KMS-11 (cell line): ENCODE results near the gene TXNIP.

Source experiments
- H2AFZ ChIP-seq: fragments of 200-600 bp; sonication (generic); 2 replicates; pipeline ENCODE4 v1.6.1; 2016; ENCODE audit warnings: antibody characterized with exemption, mixed run types, low read depth
- H3K27ac ChIP-seq: fragments of 200-600 bp; sonication (generic); 2 replicates; pipeline ENCODE4 v1.6.1; 2016; ENCODE audit warnings: mild to moderate bottlenecking, mixed run types
- H3K27me3 ChIP-seq: fragments of 200-600 bp; sonication (generic); 2 replicates; pipeline ENCODE4 v1.6.1; 2017; ENCODE audit warnings: mild to moderate bottlenecking, low read depth, mixed run types, moderate library complexity; ENCODE audit not compliant: insufficient read depth
- H3K36me3 ChIP-seq: fragments of 200-600 bp; sonication (generic); 2 replicates; pipeline ENCODE4 v1.6.1; 2017; ENCODE audit warnings: mild to moderate bottlenecking, mixed run types; ENCODE audit not compliant: insufficient read depth
- H3K4me1 ChIP-seq: fragments of 200-600 bp; sonication (generic); 2 replicates; pipeline ENCODE4 v1.6.1; 2016; ENCODE audit warnings: mild to moderate bottlenecking, low read depth, mixed run types; ENCODE audit not compliant: poor library complexity, severe bottlenecking
- H3K4me2 ChIP-seq: fragments of 200-600 bp; sonication (generic); 2 replicates; pipeline ENCODE4 v1.7.0; 2016; ENCODE audit warnings: mild to moderate bottlenecking, mixed run types
- H3K4me3 ChIP-seq: fragments of 200-600 bp; sonication (generic); IDR thresholded peaks from 2 replicates; pipeline ENCODE4 v1.6.1; 2017; ENCODE audit warnings: low read depth, low read length, mixed read lengths; ENCODE audit not compliant: insufficient read depth
- H3K79me2 ChIP-seq: fragments of 200-600 bp; sonication (generic); 2 replicates; pipeline ENCODE4 v1.6.1; 2016; ENCODE audit warnings: low read depth, mixed run types; ENCODE audit not compliant: insufficient read depth
- H3K9ac ChIP-seq: fragments of 200-600 bp; sonication (generic); 2 replicates; pipeline ENCODE4 v1.6.1; 2016; ENCODE audit warnings: mild to moderate bottlenecking, mixed run types
- H4K20me1 ChIP-seq: fragments of 200-600 bp; sonication (generic); 2 replicates; pipeline ENCODE4 v1.6.1; 2016; ENCODE audit warnings: mild to moderate bottlenecking, mixed run types; ENCODE audit not compliant: insufficient read depth
- TF ChIP-seq, protein P1 (sequence below): fragments of 200-600 bp; sonication (generic); conservative IDR thresholded peaks from 2 replicates; pipeline ENCODE4 v1.6.1; 2017; ENCODE audit warnings: low read depth, mild to moderate bottlenecking, antibody characterized with exemption, low read length, moderate library complexity, mixed read lengths

The TXNIP gene

DNA sequence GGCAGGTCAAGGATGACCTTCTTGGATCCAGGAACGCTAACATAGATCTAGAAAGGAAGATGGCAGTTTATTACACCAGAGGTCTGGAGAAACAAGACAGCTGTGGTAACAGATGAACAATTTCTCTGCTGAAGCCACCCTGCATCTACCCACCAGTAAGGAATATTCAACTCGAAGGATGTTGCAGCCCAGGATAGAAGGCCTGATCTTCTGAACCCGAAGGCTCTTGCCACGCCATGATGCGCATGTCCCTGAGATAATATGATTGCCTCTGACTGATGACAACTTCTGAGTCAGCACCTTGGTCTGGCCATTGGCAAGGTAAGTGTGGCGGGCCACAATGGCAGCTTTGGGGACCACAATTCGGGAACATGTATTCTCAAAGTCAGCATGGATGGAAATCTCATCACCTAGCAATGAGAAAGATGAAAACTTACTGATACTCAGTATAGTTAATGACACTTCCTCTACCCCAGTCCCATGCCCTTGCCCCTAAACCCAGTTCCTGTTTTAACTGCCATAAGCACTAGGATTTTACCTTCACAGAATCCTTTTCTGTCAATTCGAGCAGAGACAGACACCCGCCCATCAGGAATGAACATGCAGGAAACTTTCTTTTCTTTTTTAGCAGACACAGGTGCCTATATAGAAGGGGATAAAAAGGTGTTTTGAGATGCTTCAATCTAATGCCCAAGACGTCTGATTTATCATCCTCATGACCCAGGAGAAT is 1.8 kb downstream of the TXNIP start:
- TF ChIP-seq, protein P1, sequence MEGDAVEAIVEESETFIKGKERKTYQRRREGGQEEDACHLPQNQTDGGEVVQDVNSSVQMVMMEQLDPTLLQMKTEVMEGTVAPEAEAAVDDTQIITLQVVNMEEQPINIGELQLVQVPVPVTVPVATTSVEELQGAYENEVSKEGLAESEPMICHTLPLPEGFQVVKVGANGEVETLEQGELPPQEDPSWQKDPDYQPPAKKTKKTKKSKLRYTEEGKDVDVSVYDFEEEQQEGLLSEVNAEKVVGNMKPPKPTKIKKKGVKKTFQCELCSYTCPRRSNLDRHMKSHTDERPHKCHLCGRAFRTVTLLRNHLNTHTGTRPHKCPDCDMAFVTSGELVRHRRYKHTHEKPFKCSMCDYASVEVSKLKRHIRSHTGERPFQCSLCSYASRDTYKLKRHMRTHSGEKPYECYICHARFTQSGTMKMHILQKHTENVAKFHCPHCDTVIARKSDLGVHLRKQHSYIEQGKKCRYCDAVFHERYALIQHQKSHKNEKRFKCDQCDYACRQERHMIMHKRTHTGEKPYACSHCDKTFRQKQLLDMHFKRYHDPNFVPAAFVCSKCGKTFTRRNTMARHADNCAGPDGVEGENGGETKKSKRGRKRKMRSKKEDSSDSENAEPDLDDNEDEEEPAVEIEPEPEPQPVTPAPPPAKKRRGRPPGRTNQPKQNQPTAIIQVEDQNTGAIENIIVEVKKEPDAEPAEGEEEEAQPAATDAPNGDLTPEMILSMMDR, result no peak
- no peaks in the 10 kb centered on the region for H4K20me1 ChIP-seq

DNA sequence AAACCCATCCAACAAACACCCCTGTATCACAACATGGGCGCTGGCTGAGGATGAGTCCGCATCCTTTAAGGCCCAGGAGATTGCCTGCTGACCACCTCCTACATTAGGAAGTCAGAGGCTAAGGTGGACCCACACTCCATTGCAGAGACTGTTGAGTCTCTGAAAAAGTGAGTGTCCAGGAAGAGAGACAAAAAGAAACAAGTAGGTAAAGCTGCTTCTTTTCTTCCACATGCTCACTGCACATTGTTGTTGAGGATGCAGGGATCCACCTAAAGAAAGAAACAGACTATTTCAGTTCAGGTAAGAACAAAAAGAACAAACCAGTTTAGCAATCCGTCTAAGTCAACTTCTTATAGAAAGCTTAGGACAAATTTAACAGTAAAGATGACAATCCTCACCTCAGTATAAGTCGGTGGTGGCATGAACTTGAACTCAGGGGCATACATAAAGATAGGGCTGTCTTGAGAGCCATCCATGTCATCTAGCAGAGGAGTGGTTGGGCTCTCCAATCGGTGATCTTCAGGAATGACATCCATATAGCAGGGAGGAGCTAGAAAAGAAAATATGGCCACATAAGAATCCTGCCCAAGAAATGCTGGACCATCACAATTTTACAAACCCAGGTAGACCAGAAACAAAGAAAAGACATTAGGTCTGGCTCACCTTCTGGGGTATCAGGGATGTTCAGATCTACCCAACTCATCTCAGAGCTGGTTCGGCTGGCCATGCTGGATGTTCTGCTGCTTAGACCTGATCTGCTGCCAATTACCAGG is 2.6 kb downstream of the TXNIP start:
- Histone ChIP-seq H3K27me3 (no peaks in the 10 kb centered on the region), H3K4me2 (no peak overlapping the region), H3K27ac (no peak overlapping the region), H3K4me3 (no peak overlapping the region), H3K4me1 (peaks cover 30% of the 10 kb centered on the region), H3K36me3 (no peaks in the 10 kb centered on the region), H3K9ac (no peak overlapping the region), H3K79me2 (no peaks in the 10 kb centered on the region), H4K20me1 (no peaks in the 10 kb centered on the region), H2AFZ (no peak overlapping the region)
- TF ChIP-seq, protein P1, result no peak

More for the DNA sequence above, 1.8 kb downstream of the TXNIP start:
- H3K4me3 ChIP-seq, result no peak overlapping the region
- no peak overlapping the region for H3K27ac ChIP-seq
- peaks cover 36% of the 10 kb centered on the region for H3K4me1 ChIP-seq
- H3K9ac ChIP-seq, result no peak overlapping the region
- H3K27me3 ChIP-seq, result no peaks in the 10 kb centered on the region
- no peak overlapping the region for H2AFZ ChIP-seq
- no peaks in the 10 kb centered on the region for H3K79me2 ChIP-seq
- no peaks in the 10 kb centered on the region for H3K36me3 ChIP-seq
- H3K4me2 ChIP-seq, result no peak overlapping the region

DNA sequence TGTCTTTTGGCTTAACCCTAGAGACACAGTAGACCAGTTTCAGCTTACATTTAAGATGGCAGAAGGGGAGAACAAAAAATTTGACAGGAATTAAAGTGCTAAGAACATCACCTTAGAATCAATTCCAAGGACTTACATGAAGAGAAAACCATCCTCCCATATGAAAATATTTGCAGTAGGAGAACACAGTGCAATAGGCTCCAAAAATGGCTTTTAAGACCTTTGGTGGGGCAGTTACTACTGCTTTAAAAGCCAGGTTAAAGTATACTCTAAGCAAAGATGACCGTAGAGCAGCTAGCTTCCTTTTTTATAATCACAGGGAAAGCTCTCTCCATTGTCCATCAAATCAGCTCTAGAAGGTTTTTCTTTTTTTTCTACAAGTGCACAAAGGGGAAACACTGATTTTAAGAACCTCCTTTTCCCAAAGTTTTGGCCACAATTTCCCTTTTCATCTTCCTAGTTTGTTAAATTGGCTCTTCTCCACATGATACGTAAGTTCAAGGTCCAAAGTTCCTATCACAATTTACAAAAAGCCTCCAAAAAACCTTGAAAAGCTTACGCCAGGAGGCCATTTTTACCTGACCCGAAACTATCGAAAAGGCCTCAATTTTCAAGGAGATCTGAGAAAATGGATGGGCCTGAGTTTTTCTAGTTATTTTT is 3.3 kb downstream of the TXNIP start:
- H3K4me3 ChIP-seq, result no peak overlapping the region
- TF ChIP-seq, protein P1, result no peak
- peaks cover 25% of the 10 kb centered on the region for H3K4me1 ChIP-seq
- H3K36me3 ChIP-seq, result no peaks in the 10 kb centered on the region
- no peaks in the 10 kb centered on the region for H3K27me3 ChIP-seq
- H3K4me2 ChIP-seq, result no peak overlapping the region
- H3K9ac ChIP-seq, result no peak overlapping the region
- H2AFZ ChIP-seq, result no peak overlapping the region
- H4K20me1 ChIP-seq, result no peaks in the 10 kb centered on the region
- no peak overlapping the region for H3K27ac ChIP-seq
- no peaks in the 10 kb centered on the region for H3K79me2 ChIP-seq

DNA sequence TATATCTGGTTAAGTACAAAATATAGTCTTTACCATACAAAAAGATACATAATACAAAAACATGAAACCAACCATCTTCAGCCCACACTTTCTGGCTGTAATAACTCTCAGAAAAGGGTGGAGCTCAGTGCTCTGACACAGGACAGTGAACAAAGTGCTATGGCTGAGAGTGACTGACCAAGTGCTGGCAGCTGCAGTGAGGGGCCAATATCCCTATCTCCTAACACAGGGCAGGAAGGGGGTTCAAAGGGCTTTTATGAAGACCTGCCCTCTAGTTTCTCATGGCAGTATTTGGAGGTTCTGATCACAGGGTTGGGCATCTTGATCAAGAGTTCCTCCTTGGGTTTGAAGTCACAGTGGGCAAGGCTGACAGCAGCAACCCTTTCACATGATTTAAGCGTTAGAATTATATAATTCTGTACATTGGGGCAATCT is 3.9 kb downstream of the TXNIP start:
- Histone ChIP-seq H3K4me3 (no peak overlapping the region), H3K4me1 (peaks cover 21% of the 10 kb centered on the region), H2AFZ (no peak overlapping the region), H3K27me3 (no peaks in the 10 kb centered on the region), H3K79me2 (no peaks in the 10 kb centered on the region), H3K4me2 (no peak overlapping the region), H3K9ac (no peak overlapping the region), H4K20me1 (no peaks in the 10 kb centered on the region), H3K36me3 (no peaks in the 10 kb centered on the region), H3K27ac (no peak overlapping the region)
- TF ChIP-seq, protein P1, result no peak
